HUES64 (cell line): Measurements from ENCODE around the gene HSPA14.

Experiments used
- H3K27ac ChIP-seq: 2 replicates; pipeline ENCODE4 v1.7.0; 2013; ENCODE audit warnings: low read depth, low read length, inconsistent platforms
- H3K27me3 ChIP-seq: 2 replicates; pipeline ENCODE4 v1.6.1; 2013; ENCODE audit warnings: mild to moderate bottlenecking, low read length; ENCODE audit not compliant: insufficient read depth
- H3K36me3 ChIP-seq: 2 replicates; pipeline ENCODE4 v1.6.1; 2013; ENCODE audit warnings: mild to moderate bottlenecking, low read length; ENCODE audit not compliant: insufficient read depth
- H3K4me1 ChIP-seq: 2 replicates; pipeline ENCODE4 v1.6.1; 2013; ENCODE audit warnings: mild to moderate bottlenecking, low read length, moderate library complexity; ENCODE audit not compliant: insufficient read depth
- H3K4me3 ChIP-seq: 2 replicates; pipeline ENCODE4 v1.5.1; 2013; ENCODE audit warnings: mild to moderate bottlenecking, low read length, moderate library complexity
- H3K9ac ChIP-seq: 2 replicates; pipeline ENCODE4 v1.6.1; 2013; ENCODE audit warnings: mild to moderate bottlenecking, low read depth, low read length
- H3K9me3 ChIP-seq: 2 replicates; pipeline ENCODE4 v1.6.1; 2013; ENCODE audit warnings: low read depth, low read length; ENCODE audit not compliant: insufficient read depth
- WGBS: fragments of 150-250, 120-280 bp; methylation state at CpG from one replicate; pipeline ENCODE4 v1.1.7; 2013; ENCODE audit warnings: missing lambda C conversion rate; 5-methylcytosine and 5-hydroxymethylcytosine counted together

Gene HSPA14

GRCh38 chr10:14820010-14820774 is 17.9 kb upstream of the HSPA14 start:
- H3K9ac ChIP-seq, result no peak overlapping the region
- WGBS, result 94% methylated on average over 10 of the region's 10 CpGs
- H3K27ac ChIP-seq, result no peak overlapping the region
- no peak overlapping the region for H3K4me3 ChIP-seq
- H3K9me3 ChIP-seq, result no peaks in the 10 kb centered on the region
- no peaks in the 10 kb centered on the region for H3K36me3 ChIP-seq
- H3K27me3 ChIP-seq, result no peaks in the 10 kb centered on the region
- peaks cover 10% of the 10 kb centered on the region; the same call in 1 of the 2 replicates for H3K4me1 ChIP-seq

GRCh38 chr10:14820775-14821154 is 17.3 kb upstream of the HSPA14 start:
- Histone ChIP-seq H3K9me3 (no peaks in the 10 kb centered on the region), H3K27me3 (no peaks in the 10 kb centered on the region), H3K9ac (no peak overlapping the region), H3K36me3 (no peaks in the 10 kb centered on the region), H3K27ac (no peak overlapping the region), H3K4me1 (peaks cover 10% of the 10 kb centered on the region; the same call in 1 of the 2 replicates), H3K4me3 (no peak overlapping the region)
- WGBS, result 87% methylated on average over 5 of the region's 5 CpGs

GRCh38 chr10:14821635-14822375 is 16.3 kb upstream of the HSPA14 start:
- H3K4me1 ChIP-seq, result peaks cover 10% of the 10 kb centered on the region; the same call in 1 of the 2 replicates
- no peak overlapping the region for H3K9ac ChIP-seq
- H3K36me3 ChIP-seq, result no peaks in the 10 kb centered on the region
- no peak overlapping the region for H3K4me3 ChIP-seq
- H3K9me3 ChIP-seq, result no peaks in the 10 kb centered on the region
- H3K27me3 ChIP-seq, result no peaks in the 10 kb centered on the region
- WGBS, result 87% methylated on average over 5 of the region's 6 CpGs
- 0 out of 2 replicates have a peak overlapping the region, but pooled peaks have one; percentile 18 for H3K27ac ChIP-seq

- peaks cover 10% of the 10 kb centered on the region; the same call in 1 of the 2 replicates for H3K4me1 ChIP-seq
- H3K36me3 ChIP-seq, result no peaks in the 10 kb centered on the region
- H3K9ac ChIP-seq, result no peak overlapping the region
Observed at GRCh38 chr10:14822879-14823755, 15.0 kb upstream of the HSPA14 start.

GRCh38 chr10:14823966-14824365 is 14.1 kb upstream of the HSPA14 start:
- WGBS, result 93% methylated on average over 3 of the region's 3 CpGs
- H3K27ac ChIP-seq, result no peak overlapping the region

More at GRCh38 chr10:14822879-14823755, 15.0 kb upstream of the HSPA14 start:
- Histone ChIP-seq H3K27me3 (no peaks in the 10 kb centered on the region), H3K27ac (no peak overlapping the region), H3K9me3 (no peaks in the 10 kb centered on the region), H3K4me3 (no peak overlapping the region)
- WGBS, result 92% methylated on average over 1 of the region's 3 CpGs

GRCh38 chr10:14826076-14826829 is 11.9 kb upstream of the HSPA14 start:
- WGBS, result 69% methylated on average over 1 of the region's 1 CpG
- no peak overlapping the region for H3K9ac ChIP-seq
- H3K36me3 ChIP-seq, result no peaks in the 10 kb centered on the region
- no peak overlapping the region for H3K27ac ChIP-seq
- peaks cover 10% of the 10 kb centered on the region; the same call in 1 of the 2 replicates for H3K4me1 ChIP-seq
- no peaks in the 10 kb centered on the region for H3K27me3 ChIP-seq
- H3K9me3 ChIP-seq, result no peaks in the 10 kb centered on the region
- H3K4me3 ChIP-seq, result no peak overlapping the region

More at GRCh38 chr10:14823966-14824365, 14.1 kb upstream of the HSPA14 start:
- H3K27me3 ChIP-seq, result no peaks in the 10 kb centered on the region
- peaks cover 10% of the 10 kb centered on the region; the same call in 1 of the 2 replicates for H3K4me1 ChIP-seq
- no peaks in the 10 kb centered on the region for H3K9me3 ChIP-seq
- no peak overlapping the region for H3K9ac ChIP-seq
- H3K4me3 ChIP-seq, result no peak overlapping the region
- H3K36me3 ChIP-seq, result no peaks in the 10 kb centered on the region

GRCh38 chr10:14833106-14833505 is 5.0 kb upstream of the HSPA14 start:
- Histone ChIP-seq H3K27ac (no peak overlapping the region), H3K36me3 (no peaks in the 10 kb centered on the region), H3K4me3 (no peak overlapping the region), H3K4me1 (peaks cover 13% of the 10 kb centered on the region; the same call in 1 of the 2 replicates), H3K27me3 (no peaks in the 10 kb centered on the region), H3K9ac (no peak overlapping the region), H3K9me3 (no peaks in the 10 kb centered on the region)
- WGBS, result 84% methylated on average over 3 of the region's 3 CpGs

GRCh38 chr10:14836208-14836607 is 1.9 kb upstream of the HSPA14 start:
- Histone ChIP-seq H3K9ac (no peak overlapping the region), H3K4me1 (peaks cover 13% of the 10 kb centered on the region; the same call in 1 of the 2 replicates), H3K27ac (no peak overlapping the region), H3K9me3 (no peaks in the 10 kb centered on the region), H3K4me3 (no peak overlapping the region), H3K27me3 (no peaks in the 10 kb centered on the region), H3K36me3 (peaks cover 13% of the 10 kb centered on the region)
- no CpG with 5 or more reads among the region's 2 CpGs for WGBS

GRCh38 chr10:14837003-14837756 is 926 bp upstream of the HSPA14 start:
- no peaks in the 10 kb centered on the region for H3K9me3 ChIP-seq
- 35% methylated on average over 14 of the region's 14 CpGs for WGBS
- H3K4me3 ChIP-seq, result peak overlapping the region; percentile 97
- H3K36me3 ChIP-seq, result peaks cover 23% of the 10 kb centered on the region
- peak overlapping the region; percentile 85 for H3K27ac ChIP-seq
- H3K4me1 ChIP-seq, result peaks cover 13% of the 10 kb centered on the region; the same call in 1 of the 2 replicates
- H3K9ac ChIP-seq, result peak overlapping the region; percentile 68
- no peaks in the 10 kb centered on the region for H3K27me3 ChIP-seq
